ENCODE results near the gene KIDINS220.

Gene KIDINS220

GRCh38 chr2:8697190-8697589 lies 140.2 kb downstream of the KIDINS220 start:
- DNase-seq (ENCODE audit: low read depth in 2 of 2), result no peak

GRCh38 chr2:8694737-8695136 lies 142.7 kb downstream of the KIDINS220 start:
- no peak for DNase-seq (ENCODE audit: low read depth in 2 of 2)

GRCh38 chr2:8693157-8693821 lies 144.1 kb downstream of the KIDINS220 start:
- DNase-seq (ENCODE audit: low read depth in 2 of 2), result peak in 1 of 2 donors; percentile 37

GRCh38 chr2:8692783-8693156 lies 144.6 kb downstream of the KIDINS220 start:
- no peak for DNase-seq (ENCODE audit: low read depth in 2 of 2)

- DNase-seq (ENCODE audit: low read depth in 2 of 2), result no peak
Observed at GRCh38 chr2:8691859-8692437, 145.5 kb downstream of the KIDINS220 start.

GRCh38 chr2:8685697-8686358 lies 151.6 kb downstream of the KIDINS220 start:
- DNase-seq (ENCODE audit: low read depth in 2 of 2), result peak; percentile 71 to 72

GRCh38 chr2:8684878-8685696 lies 152.3 kb downstream of the KIDINS220 start:
- peak in 1 of 2 donors; percentile 48 for DNase-seq (ENCODE audit: low read depth in 2 of 2)

GRCh38 chr2:8684540-8684877 lies 152.9 kb downstream of the KIDINS220 start:
- DNase-seq (ENCODE audit: low read depth in 2 of 2), result no peak

GRCh38 chr2:8682719-8683667 lies 154.4 kb downstream of the KIDINS220 start:
- no peak for DNase-seq (ENCODE audit: low read depth in 2 of 2)

GRCh38 chr2:8681786-8682692 lies 155.4 kb downstream of the KIDINS220 start, which contains the start of gene ID2:
Gene ID2 (plus strand): TSS chr2:8682056. CDS start chr2:8682166, 110 bp downstream.
- peak; percentile 97 to 98 for DNase-seq (ENCODE audit: low read depth in 2 of 2)

- DNase-seq (ENCODE audit: low read depth in 2 of 2), result peak; percentile 51 to 81
Observed at GRCh38 chr2:8680822-8681760, 156.3 kb downstream of the KIDINS220 start.

GRCh38 chr2:8679827-8680731 lies 157.3 kb downstream of the KIDINS220 start:
- DNase-seq (ENCODE audit: low read depth in 2 of 2), result no peak

GRCh38 chr2:8679567-8679826 lies 157.9 kb downstream of the KIDINS220 start:
- no peak for DNase-seq (ENCODE audit: low read depth in 2 of 2)
